Measurements from ENCODE around the gene CDK5R1. TPM values are rescaled to one million over a fixed set of nuclear protein-coding genes. Genes with fewer than 3 reads are reported as not detected.

The CDK5R1 gene
- polyA plus RNA-seq (2012; rRNA removed), result 1.0 and 1.4 TPM in 2 replicates
- 1.3 and 2.0 TPM in 2 replicates for polyA plus RNA-seq (2012; cell fraction: cytosol; rRNA removed)
- 2.4 and 2.9 TPM in 2 replicates for polyA plus RNA-seq (2012; cell fraction: nucleus; rRNA removed)

GRCh38 chr17:32486701-32487472 lies at the start of gene CDK5R1:
Gene CDK5R1, plus strand, starts transcription at chr17:32486993. Its CDS starts 628 bp downstream, at chr17:32487621.
- no CpG with 5 or more reads among the region's 135 CpGs for WGBS (ENCODE audit: low lambda C conversion rate)
- peak; percentile 87 for DNase-seq
- Histone ChIP-seq H3K4me1 (ENCODE audit: control insufficient read depth in 1 of 2, insufficient read depth in 2 of 2, low read depth in 1 of 2, low read length in 1 of 2) (peaks cover 0 to 58% of the 10 kb centered on the region in 2 experiments; a peak in 2 of 4 replicates), H3K27ac (ENCODE audit: low read depth in 2 of 2, low read length in 1 of 2) (peak within 1 kb of the TSS in 1 of 2 experiments; percentile 88; a peak in 2 of 4 replicates), H3K9ac (peak within 1 kb of the TSS; percentile 32; the same call in 1 of the 2 replicates), H4K20me1 (ENCODE audit: insufficient read depth) (peaks cover 10% of the 10 kb centered on the region; the same call in 1 of the 2 replicates), H3F3A (replicated peaks; ENCODE audit: insufficient read depth) (peaks cover 23% of the 10 kb centered on the region), H3K27me3 (ENCODE audit: insufficient read depth) (no peaks in the 10 kb centered on the region), H3K9me2 (no peaks in the 10 kb centered on the region), H3K79me2 (ENCODE audit: insufficient read depth) (no peaks in the 10 kb centered on the region), H3K9me3 (no peaks in the 10 kb centered on the region), H3K36me3 (replicated peaks in 1 of 2; ENCODE audit: control insufficient read depth in 1 of 2, insufficient read depth in 2 of 2, low read length in 1 of 2) (peaks cover 0 to 41% of the 10 kb centered on the region in 2 experiments), H2AFZ (ENCODE audit: low read depth) (peak within 1 kb of the TSS; percentile 59; the same call in 1 of the 2 replicates), H3K4me3 (ENCODE audit: low read depth in 2 of 2, low read length in 1 of 2) (peak within 1 kb of the TSS; percentile 72 to 76), H3K4me2 (peak within 1 kb of the TSS; percentile 89)
- ChIA-PET POLR2A (interaction anchor here (0.6 to 2.6 kb wide), 13 partner anchors 8 to 550 kb away, joined by 3 to 9 read pairs (median 3); partner anchors contain the start of genes PSMD11 and SUZ12), CTCF (interaction anchor here (0.8 to 11.0 kb wide), 13 partner anchors 10 to 390 kb away, joined by 3 to 102 read pairs (median 4); partner anchors contain the start of genes MYO1D and PSMD11)
- TF ChIP-seq MXI1 (IDR thresholded peaks at IDR 0.05; ENCODE audit: low read depth, low read length) (peak; percentile 4; the same call in 1 of the 2 replicates), TAF1 (IDR thresholded peaks at IDR 0.05; ENCODE audit: borderline replicate concordance, low read depth, low read length) (no peak), FOXM1 (IDR thresholded peaks at IDR 0.05; ENCODE audit: low read depth) (no peak), NFIC (IDR thresholded peaks at IDR 0.05; ENCODE audit: borderline replicate concordance) (no peak), MEF2A (IDR thresholded peaks at IDR 0.05; ENCODE audit: borderline replicate concordance, low read depth) (no peak), REST (IDR thresholded peaks at IDR 0.05; ENCODE audit: low read depth, low read length) (peak; percentile 87), ELF1 (IDR thresholded peaks at IDR 0.05) (no peak)

- no peaks in the 10 kb centered on the region for H3K27me3 ChIP-seq (ENCODE audit: insufficient read depth)
- no peaks in the 10 kb centered on the region for H3K36me3 ChIP-seq (replicated peaks in 1 of 2; ENCODE audit: control insufficient read depth in 1 of 2, insufficient read depth in 2 of 2, low read length in 1 of 2)
- peaks cover 0 to 5% of the 10 kb centered on the region in 2 experiments; a peak in 2 of 4 replicates for H3K4me1 ChIP-seq (ENCODE audit: control insufficient read depth in 1 of 2, insufficient read depth in 2 of 2, low read depth in 1 of 2, low read length in 1 of 2)
- DNase-seq, result no peak
- H4K20me1 ChIP-seq (ENCODE audit: insufficient read depth), result peaks cover 5% of the 10 kb centered on the region
- CTCF ChIA-PET, result interaction anchor here (0.7 to 0.8 kb wide), 2 partner anchors 13 to 28 kb away, joined by 3 to 4 read pairs; no protein-coding TSS in a partner anchor
- H2AFZ ChIP-seq (ENCODE audit: low read depth), result no peak overlapping the region
- POLR2A ChIA-PET, result no interaction called here
- no peak overlapping the region for H3K4me3 ChIP-seq (ENCODE audit: low read depth in 2 of 2, low read length in 1 of 2)
- no peaks in the 10 kb centered on the region for H3K9me2 ChIP-seq
- H3K4me2 ChIP-seq, result no peak overlapping the region
- no peak overlapping the region for H3K9ac ChIP-seq
- WGBS (ENCODE audit: low lambda C conversion rate), result 67% methylated on average over 5 of the region's 5 CpGs
- no peak overlapping the region for H3K27ac ChIP-seq (ENCODE audit: low read depth in 2 of 2, low read length in 1 of 2)
- H3K79me2 ChIP-seq (ENCODE audit: insufficient read depth), result peaks cover 14% of the 10 kb centered on the region
- no peaks in the 10 kb centered on the region for H3F3A ChIP-seq (replicated peaks; ENCODE audit: insufficient read depth)
- H3K9me3 ChIP-seq, result no peaks in the 10 kb centered on the region
- no peak for TF ChIP-seq YY1 (IDR thresholded peaks at IDR 0.05; ENCODE audit: low read depth)
- TF ChIP-seq POLR2AphosphoS5 (IDR thresholded peaks at IDR 0.05; ENCODE audit: low read depth, low read length), result no peak
- TF ChIP-seq JUND (IDR thresholded peaks at IDR 0.05), result no peak
- no peak for TF ChIP-seq TEAD4 (IDR thresholded peaks at IDR 0.05; ENCODE audit: borderline replicate concordance, insufficient read depth)
- TF ChIP-seq RFX5 (IDR thresholded peaks at IDR 0.05; ENCODE audit: low read length), result no peak
- no peak for TF ChIP-seq MAX (IDR thresholded peaks at IDR 0.05; ENCODE audit: low read depth)
- TF ChIP-seq REST (IDR thresholded peaks at IDR 0.05; ENCODE audit: low read depth, low read length), result no peak
- no peak for TF ChIP-seq GABPA (IDR thresholded peaks at IDR 0.05; ENCODE audit: low read depth)
- no peak for TF ChIP-seq ZBTB33 (IDR thresholded peaks at IDR 0.05; ENCODE audit: borderline replicate concordance, low read depth)
Observed at GRCh38 chr17:32440722-32441121, 46.1 kb upstream of the CDK5R1 start.

All from SK-N-SH (cell line).